ENCODE measurements around the gene DCANP1.

The DCANP1 gene

GRCh38 chr5:135490245-135491037, 43.3 kb upstream of the DCANP1 start:
- Histone ChIP-seq H3K4me3 (replicated peaks; ENCODE audit: insufficient read depth, low read length) (no peak overlapping the region), H3K27me3 (ENCODE audit: insufficient read depth, poor library complexity, severe bottlenecking) (no peaks in the 10 kb centered on the region), H3K27ac (replicated peaks) (no peak overlapping the region)
- no peak for DNase-seq (ENCODE audit: low read depth in 1 of 2, low spot score in 1 of 2)
- TF ChIP-seq POLR2AphosphoS5 (IDR thresholded peaks at IDR 0.05; ENCODE audit: low read depth) (no peak), GABPA (IDR thresholded peaks at IDR 0.05; ENCODE audit: low read depth) (no peak), SPI1 (IDR thresholded peaks at IDR 0.05; ENCODE audit: borderline replicate concordance, low read depth) (no peak)
- TF ChIP-seq, protein P1, sequence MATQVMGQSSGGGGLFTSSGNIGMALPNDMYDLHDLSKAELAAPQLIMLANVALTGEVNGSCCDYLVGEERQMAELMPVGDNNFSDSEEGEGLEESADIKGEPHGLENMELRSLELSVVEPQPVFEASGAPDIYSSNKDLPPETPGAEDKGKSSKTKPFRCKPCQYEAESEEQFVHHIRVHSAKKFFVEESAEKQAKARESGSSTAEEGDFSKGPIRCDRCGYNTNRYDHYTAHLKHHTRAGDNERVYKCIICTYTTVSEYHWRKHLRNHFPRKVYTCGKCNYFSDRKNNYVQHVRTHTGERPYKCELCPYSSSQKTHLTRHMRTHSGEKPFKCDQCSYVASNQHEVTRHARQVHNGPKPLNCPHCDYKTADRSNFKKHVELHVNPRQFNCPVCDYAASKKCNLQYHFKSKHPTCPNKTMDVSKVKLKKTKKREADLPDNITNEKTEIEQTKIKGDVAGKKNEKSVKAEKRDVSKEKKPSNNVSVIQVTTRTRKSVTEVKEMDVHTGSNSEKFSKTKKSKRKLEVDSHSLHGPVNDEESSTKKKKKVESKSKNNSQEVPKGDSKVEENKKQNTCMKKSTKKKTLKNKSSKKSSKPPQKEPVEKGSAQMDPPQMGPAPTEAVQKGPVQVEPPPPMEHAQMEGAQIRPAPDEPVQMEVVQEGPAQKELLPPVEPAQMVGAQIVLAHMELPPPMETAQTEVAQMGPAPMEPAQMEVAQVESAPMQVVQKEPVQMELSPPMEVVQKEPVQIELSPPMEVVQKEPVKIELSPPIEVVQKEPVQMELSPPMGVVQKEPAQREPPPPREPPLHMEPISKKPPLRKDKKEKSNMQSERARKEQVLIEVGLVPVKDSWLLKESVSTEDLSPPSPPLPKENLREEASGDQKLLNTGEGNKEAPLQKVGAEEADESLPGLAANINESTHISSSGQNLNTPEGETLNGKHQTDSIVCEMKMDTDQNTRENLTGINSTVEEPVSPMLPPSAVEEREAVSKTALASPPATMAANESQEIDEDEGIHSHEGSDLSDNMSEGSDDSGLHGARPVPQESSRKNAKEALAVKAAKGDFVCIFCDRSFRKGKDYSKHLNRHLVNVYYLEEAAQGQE (IDR thresholded peaks at IDR 0.05; ENCODE audit: insufficient replicate concordance, low read depth), result no peak
- TF ChIP-seq, protein P2, sequence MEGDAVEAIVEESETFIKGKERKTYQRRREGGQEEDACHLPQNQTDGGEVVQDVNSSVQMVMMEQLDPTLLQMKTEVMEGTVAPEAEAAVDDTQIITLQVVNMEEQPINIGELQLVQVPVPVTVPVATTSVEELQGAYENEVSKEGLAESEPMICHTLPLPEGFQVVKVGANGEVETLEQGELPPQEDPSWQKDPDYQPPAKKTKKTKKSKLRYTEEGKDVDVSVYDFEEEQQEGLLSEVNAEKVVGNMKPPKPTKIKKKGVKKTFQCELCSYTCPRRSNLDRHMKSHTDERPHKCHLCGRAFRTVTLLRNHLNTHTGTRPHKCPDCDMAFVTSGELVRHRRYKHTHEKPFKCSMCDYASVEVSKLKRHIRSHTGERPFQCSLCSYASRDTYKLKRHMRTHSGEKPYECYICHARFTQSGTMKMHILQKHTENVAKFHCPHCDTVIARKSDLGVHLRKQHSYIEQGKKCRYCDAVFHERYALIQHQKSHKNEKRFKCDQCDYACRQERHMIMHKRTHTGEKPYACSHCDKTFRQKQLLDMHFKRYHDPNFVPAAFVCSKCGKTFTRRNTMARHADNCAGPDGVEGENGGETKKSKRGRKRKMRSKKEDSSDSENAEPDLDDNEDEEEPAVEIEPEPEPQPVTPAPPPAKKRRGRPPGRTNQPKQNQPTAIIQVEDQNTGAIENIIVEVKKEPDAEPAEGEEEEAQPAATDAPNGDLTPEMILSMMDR (IDR thresholded peaks at IDR 0.05; ENCODE audit: insufficient read depth, low read length), result no peak

DNA sequence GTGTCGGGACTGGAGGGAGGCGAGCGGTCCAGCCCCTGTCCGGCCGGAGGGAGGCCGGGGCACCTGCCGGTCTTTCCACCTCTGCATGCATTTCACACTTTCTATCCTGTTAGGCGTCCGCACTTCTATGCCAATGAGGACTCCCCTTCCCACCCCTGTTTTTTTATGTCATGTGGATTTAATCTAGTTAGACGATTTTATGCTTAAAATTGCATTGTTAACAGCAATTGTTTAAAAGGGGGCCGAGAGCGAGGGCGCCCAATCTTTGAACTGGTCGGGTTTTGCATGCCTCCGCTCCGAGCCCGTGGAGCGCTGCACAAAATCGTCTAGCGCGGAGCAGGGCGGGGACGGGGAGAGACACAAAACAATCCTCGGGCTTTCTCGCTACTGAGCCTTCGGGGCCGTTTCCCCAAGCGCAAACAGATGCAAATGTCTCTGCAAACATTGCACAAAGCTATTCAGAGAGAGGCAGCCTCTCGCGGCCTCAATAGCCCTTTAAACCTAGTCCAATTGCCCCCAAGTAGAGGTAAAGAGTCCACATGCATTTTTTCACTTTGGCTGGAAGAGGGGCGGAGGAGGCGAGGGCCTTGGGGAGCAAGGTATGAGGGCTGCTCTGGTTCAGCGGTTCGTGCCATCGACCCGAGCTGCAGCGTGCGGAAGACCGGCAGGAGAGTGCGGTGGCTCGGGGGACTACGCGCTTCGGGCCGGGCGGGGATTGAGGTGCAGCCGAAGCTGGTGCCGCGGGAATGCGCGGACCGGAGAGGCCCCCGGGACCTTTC, 42.5 kb upstream of the DCANP1 start:
- Histone ChIP-seq H3K27me3 (ENCODE audit: insufficient read depth, poor library complexity, severe bottlenecking) (no peaks in the 10 kb centered on the region), H3K4me3 (replicated peaks; ENCODE audit: insufficient read depth, low read length) (no peak overlapping the region), H3K27ac (replicated peaks) (no peak overlapping the region)
- TF ChIP-seq POLR2AphosphoS5 (IDR thresholded peaks at IDR 0.05; ENCODE audit: low read depth) (no peak), GABPA (IDR thresholded peaks at IDR 0.05; ENCODE audit: low read depth) (no peak)
- TF ChIP-seq, protein P2 (IDR thresholded peaks at IDR 0.05; ENCODE audit: insufficient read depth, low read length), result no peak
- TF ChIP-seq, protein P1 (IDR thresholded peaks at IDR 0.05; ENCODE audit: insufficient replicate concordance, low read depth), result no peak
- DNase-seq (ENCODE audit: low read depth in 1 of 2, low spot score in 1 of 2), result no peak

- TF ChIP-seq SPI1 (IDR thresholded peaks at IDR 0.05; ENCODE audit: borderline replicate concordance, low read depth) (no peak), POLR2AphosphoS5 (IDR thresholded peaks at IDR 0.05; ENCODE audit: low read depth) (no peak), GABPA (IDR thresholded peaks at IDR 0.05; ENCODE audit: low read depth) (no peak)
- TF ChIP-seq, protein P2 (IDR thresholded peaks at IDR 0.05; ENCODE audit: insufficient read depth, low read length), result no peak
- TF ChIP-seq, protein P1 (IDR thresholded peaks at IDR 0.05; ENCODE audit: insufficient replicate concordance, low read depth), result no peak
- Histone ChIP-seq H3K27me3 (ENCODE audit: insufficient read depth, poor library complexity, severe bottlenecking) (no peaks in the 10 kb centered on the region), H3K27ac (replicated peaks) (no peak overlapping the region), H3K4me3 (replicated peaks; ENCODE audit: insufficient read depth, low read length) (no peak overlapping the region)
- no peak for DNase-seq (ENCODE audit: low read depth in 1 of 2, low spot score in 1 of 2)
Observed at GRCh38 chr5:135488727-135489465, 41.7 kb upstream of the DCANP1 start.

Data from HL-60 (cell line).